ENCODE results near the gene KLHL17.
"Not testable (repeated sequence)": the region's sequence is repeated elsewhere in the genome, so short reads cannot be mapped to it uniquely, and the experiment has no call there.

KLHL17 gene

GRCh38 chr1:936348-937264 lies 23.8 kb upstream of the KLHL17 start:
- no peak for DNase-seq (ENCODE audit: low read depth in 2 of 2)

- no peak for DNase-seq (ENCODE audit: low read depth in 2 of 2)
These were observed 22.9 kb upstream of the KLHL17 start for GRCh38 chr1:937521-937920.

GRCh38 chr1:938088-938683 lies 22.2 kb upstream of the KLHL17 start:
- no peak for DNase-seq (ENCODE audit: low read depth in 2 of 2)

GRCh38 chr1:938711-939489 lies 21.5 kb upstream of the KLHL17 start:
- DNase-seq (ENCODE audit: low read depth in 2 of 2) = no peak

DNA sequence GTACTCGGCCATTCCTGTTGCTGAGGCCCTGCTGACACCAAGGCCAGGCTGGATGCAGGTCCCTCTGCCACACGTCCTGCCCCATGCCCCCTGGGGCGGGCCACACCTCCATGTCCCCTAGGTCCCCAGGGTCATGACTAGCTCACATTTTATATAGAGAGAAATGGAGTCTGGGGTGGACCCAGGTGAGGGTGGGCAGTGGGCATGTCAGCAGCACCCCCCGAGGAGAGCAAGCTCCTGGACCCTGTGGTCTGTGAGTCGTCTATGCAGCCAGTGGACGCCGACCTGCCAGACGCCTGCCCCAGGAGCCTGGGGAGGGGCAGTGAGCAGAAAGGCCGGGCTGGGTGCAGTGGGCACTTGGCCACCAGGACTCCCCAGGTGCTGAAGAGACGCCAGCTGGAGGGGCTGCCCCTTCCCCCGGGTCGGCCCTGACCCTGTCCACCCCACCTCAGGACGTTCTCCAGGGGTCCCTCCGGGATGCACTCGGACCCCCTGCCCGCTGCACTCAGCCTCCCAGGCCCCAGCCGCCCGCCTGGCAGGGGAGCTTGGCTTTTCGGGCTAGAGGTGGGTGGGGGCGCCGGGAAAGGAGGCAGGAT lies 20.8 kb upstream of the KLHL17 start:
- no peak for DNase-seq (ENCODE audit: low read depth in 2 of 2)

GRCh38 chr1:940107-941014 lies 20.0 kb upstream of the KLHL17 start:
- no peak for DNase-seq (ENCODE audit: low read depth in 2 of 2)

- no peak for DNase-seq (ENCODE audit: low read depth in 2 of 2)
These were observed 19.3 kb upstream of the KLHL17 start for GRCh38 chr1:941015-941587.

DNA sequence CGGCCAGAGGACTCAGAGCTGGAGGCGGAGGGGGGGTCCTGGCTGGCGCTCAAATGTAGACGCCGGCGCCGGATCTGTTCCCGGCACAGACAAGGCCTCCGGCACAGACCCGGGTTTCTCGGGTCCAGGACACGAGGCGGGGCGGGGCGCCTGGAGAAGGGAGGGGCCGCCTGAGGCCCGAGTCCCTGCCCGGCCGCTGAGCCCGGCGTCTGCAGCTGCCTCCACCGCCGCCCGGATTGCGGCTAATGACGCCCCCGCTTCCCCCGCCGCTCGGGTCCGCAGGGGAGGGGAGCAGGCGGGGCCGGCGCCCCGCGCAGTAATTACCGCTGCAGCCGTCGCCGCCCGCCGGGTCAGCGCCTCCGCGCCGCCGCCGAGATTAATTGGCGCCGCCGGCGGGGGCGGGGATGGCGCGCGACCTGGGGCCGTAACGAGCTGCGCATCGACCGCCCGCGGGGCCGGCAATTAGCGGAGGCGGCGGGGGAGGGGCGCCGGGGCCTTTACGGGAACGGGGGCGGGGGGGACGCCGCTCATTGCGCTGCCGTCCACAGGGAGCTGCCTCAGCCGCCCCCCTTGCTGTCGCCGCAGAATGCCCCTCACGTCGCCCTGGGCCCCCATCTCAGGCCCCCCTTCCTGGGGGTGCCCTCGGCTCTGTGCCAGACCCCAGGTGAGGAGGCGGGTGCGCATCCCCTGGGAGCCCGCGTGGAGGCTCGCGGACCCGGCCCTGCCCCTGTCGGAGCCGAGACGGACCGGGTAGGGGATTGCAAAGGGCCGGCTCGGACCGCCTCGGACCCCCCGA lies 18.6 kb upstream of the KLHL17 start:
- DNase-seq (ENCODE audit: low read depth in 2 of 2) = no peak

DNA sequence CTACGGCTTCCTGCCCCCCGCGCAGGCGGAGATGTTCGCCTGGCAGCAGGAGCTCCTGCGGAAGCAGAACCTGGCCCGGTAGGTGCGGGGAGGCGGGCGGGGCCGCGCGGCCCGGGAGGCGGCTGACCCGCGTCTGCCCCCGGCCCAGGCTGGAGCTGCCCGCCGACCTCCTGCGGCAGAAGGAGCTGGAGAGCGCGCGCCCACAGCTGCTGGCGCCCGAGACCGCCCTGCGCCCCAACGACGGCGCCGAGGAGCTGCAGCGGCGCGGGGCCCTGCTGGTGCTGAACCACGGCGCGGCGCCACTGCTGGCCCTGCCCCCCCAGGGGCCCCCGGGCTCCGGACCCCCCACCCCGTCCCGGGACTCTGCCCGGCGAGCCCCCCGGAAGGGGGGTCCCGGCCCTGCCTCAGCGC lies 18.0 kb upstream of the KLHL17 start:
- DNase-seq (ENCODE audit: low read depth in 2 of 2) = no peak

- DNase-seq (ENCODE audit: low read depth in 2 of 2) = no peak
These were observed 17.4 kb upstream of the KLHL17 start for GRCh38 chr1:942864-943533.

DNA sequence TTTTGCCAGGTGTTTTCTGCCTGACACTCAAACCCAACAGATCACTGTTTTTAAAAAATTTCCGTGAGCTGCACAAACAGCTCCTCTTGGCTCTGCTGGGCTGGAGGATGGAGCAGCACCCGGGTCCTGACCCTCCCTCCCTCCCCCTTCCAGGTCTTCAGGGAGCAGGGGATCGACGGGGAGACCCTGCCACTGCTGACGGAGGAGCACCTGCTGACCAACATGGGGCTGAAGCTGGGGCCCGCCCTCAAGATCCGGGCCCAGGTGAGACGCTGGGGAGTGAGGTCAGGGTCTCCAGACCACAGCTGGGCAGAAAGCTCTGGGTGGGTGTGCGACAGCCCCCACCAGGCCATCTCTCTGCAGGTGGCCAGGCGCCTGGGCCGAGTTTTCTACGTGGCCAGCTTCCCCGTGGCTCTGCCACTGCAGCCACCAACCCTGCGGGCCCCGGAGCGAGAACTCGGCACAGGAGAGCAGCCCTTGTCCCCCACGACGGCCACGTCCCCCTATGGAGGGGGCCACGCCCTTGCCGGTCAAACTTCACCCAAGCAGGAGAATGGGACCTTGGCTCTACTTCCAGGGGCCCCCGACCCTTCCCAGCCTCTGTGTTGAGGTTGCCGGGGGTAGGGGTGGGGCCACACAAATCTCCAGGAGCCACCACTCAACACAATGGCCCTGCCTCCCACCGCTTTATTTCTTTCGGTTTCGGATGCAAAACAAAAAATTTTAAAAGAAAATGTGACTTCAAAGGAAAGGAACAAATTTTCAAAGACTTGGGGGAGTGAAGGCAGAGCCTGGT lies 16.6 kb upstream of the KLHL17 start:
- DNase-seq (ENCODE audit: low read depth in 2 of 2) = no peak

DNA sequence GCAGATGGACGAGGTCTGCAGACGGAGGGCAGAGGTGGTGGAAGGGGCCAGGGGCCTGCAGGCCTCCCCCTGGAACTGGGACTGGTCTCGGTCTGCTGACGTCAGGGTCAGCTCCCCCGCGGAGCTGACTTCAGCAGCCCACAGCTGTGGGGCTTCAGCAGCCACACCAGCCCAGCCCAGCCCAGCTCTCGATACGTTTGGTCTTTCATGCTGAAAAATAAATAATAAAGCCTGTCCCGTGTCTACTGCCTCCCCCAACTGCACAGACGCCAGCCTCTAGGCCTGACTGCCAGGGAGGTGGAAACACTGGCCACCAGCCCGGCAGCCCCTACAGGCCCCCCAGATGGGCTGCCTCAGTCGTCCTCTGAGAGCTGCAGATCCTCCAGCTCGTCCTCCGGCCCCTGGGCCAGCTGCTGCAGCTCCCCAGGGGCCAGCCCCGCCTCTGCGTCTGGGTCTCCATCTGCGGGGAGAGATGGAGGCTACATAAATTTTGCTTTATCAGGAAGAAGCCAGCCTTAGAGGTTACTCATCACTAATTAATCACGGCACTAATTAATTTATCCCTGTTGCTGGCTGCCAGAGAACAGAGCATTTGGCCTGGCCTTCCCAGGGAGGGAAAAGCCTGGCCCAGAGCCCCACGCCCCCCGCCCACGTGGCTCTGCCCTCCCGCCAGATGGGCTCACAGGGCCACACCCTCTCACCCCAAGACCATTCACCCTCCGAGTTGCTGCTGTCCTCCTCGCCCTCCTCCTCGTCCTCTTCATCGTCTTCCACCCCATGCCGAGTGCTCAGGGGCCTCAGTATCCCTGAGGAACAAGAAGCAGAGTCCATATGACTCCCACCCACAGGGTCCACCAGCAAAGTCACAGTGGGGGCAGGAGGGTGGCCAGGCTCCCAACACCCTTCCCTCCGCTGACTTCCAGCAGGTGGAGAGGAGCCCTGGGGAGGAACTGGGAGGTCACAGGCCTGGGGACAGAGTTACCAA lies 15.8 kb upstream of the KLHL17 start:
- DNase-seq (ENCODE audit: low read depth in 2 of 2) = no peak

DNA sequence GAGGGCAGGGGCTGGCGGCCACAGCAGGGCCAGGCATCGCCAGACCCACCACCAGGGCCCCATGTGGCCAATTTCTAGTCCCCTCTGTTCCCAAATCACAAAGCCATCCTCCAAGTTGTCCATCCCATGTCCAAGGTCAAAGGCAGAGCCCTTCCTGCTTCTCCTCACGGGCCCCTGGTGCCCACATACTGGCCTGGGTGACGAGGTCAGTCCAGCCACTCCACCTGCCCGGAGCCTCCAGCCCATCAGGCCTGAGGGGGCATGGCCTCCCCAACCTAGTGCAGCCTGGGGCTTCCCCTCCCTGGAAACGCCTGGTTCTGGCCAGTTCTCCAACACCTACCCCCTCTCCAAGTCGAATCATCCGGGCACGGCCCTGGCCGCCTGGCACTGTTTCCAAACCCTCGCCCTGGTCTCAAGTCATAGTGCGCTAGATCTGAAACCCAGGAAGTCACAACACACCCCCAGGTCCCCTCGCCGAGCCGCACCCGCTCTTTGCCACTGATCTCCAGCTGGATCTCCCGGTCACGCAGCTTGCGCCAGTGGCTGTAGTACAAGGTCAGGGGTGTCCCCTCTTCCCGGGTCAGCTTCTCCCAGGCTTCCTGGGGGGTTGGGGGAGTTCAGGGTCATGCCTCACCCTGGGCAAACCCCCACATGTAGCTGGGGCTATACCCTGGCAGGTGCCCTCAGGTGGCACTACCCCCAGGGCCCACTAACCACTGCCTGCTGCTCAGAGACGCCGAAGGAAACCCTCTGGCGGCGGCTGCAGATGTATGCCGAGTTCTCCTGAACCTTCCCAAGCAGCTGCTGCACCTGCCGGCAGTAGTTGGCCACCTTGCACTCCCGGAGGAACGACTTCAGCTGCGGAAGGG lies 14.5 kb upstream of the KLHL17 start:
- no peak for DNase-seq (ENCODE audit: low read depth in 2 of 2)

DNA sequence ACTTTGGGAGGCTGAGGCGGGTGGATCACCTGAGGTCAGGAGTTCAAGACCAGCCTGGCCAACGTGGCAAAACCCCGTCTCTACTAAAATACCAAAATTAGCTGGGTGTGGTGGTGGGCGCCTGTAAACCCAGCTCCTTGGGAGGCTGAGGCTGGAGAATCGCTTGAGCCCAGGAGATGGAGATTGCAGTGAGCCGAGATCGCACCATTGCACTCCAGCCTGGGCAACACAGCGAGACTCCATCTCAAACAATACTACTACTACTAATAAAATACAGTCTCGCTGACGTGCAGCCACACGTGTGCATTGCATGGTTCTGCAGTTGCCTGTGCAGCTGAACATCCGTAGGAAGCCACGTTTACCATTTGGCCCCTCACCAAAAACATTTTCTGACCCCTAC lies 13.6 kb upstream of the KLHL17 start:
- not testable (repeated sequence) for DNase-seq (ENCODE audit: low read depth in 2 of 2)

GRCh38 chr1:947958-948357 lies 12.4 kb upstream of the KLHL17 start:
- DNase-seq (ENCODE audit: low read depth in 2 of 2) = no peak

GRCh38 chr1:950268-950667 lies 10.1 kb upstream of the KLHL17 start:
- DNase-seq (ENCODE audit: low read depth in 2 of 2) = no peak

All from stimulated activated CD4-positive, alpha-beta T cell treated with anti-CD3 and anti-CD28 coated beads, Interleukin-1b, Interleukin-23, amount 100 ng/mL, for 1 hour (primary cell).